ENCODE measurements around the gene ARHGEF2.

ARHGEF2 gene

DNA sequence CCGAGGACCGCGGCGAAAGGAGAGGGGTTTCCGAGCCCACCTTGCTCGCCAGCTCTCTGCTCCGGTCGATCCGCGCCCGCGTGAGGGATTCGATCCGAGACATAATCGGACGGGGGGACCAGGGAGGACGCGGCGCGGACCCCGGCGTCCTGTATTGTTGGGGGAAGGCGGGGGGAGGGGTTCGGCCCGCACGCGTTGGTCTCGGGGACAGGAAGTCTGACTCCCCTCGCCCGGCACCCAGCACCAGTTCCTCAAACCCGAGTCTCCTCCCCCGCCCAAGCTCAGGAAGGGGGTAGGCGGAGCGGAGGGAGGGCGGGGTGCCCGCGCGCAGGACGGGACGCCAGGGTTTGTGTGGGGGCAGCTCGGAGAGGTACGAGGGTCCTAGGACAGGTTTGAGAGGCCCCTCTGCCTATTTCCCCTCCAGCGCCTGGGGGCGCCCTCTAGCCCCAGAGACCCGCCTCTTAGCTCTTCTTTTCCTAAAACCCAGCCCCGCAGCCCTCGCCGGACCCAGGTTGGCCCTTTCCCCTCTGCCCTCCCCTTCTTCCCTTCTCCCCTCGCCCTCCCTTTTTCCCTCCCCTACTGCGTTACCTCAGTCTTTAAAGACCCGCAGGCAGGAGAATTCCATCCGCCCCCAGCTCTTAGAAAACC lies at the start of gene ARHGEF2:
ARHGEF2 (minus strand) TSS at position 223 of the 648 bp plus-strand sequence; CDS start at position 103, 120 bp downstream.
- Histone ChIP-seq H3K27me3 (ENCODE audit: control insufficient read depth in 1 of 2, insufficient read depth in 2 of 2, low read length in 2 of 2) (no peaks in the 10 kb centered on the region), H3K27ac (ENCODE audit: low read depth, low read length) (peak within 1 kb of the TSS; percentile 96), H3K4me1 (ENCODE audit: insufficient read depth, low read length) (peaks cover 82% of the 10 kb centered on the region), H3K36me3 (ENCODE audit: insufficient read depth, low read length) (no peaks in the 10 kb centered on the region), H3K4me3 (ENCODE audit: low read depth in 1 of 2, low read length in 2 of 2) (peak within 1 kb of the TSS; percentile 84 to 98), H3K9ac (ENCODE audit: low read length) (peak within 1 kb of the TSS; percentile 93), H3K9me3 (ENCODE audit: low read length) (no peaks in the 10 kb centered on the region)

DNA sequence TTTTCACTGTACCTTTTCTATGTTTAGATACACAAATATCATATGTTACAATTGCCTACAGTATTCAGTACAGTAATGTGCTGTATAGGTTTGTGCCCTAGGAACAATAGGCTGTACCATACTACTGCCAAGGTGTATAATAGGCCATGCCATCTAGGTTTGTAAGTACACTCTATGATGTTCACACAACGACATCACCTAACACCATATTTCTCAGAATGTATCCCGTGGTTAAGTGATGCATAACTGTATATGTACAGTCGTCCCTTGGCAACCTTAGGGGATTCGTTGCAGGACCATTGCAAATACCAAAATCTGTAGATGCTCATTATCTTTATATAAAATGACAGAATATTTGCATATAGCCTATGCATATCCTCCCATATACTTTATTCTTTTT lies 48.2 kb upstream of the ARHGEF2 start:
- Histone ChIP-seq H3K4me1 (ENCODE audit: insufficient read depth, low read length) (no peaks in the 10 kb centered on the region), H3K9ac (ENCODE audit: low read length) (no peak overlapping the region)

GRCh38 chr1:156025876-156026275 lies 47.5 kb upstream of the ARHGEF2 start:
- H3K4me1 ChIP-seq (ENCODE audit: insufficient read depth, low read length), result no peaks in the 10 kb centered on the region
- no peaks in the 10 kb centered on the region for H3K9me3 ChIP-seq (ENCODE audit: low read length)
- H3K27ac ChIP-seq (ENCODE audit: low read depth, low read length), result no peak overlapping the region
- H3K36me3 ChIP-seq (ENCODE audit: insufficient read depth, low read length), result no peaks in the 10 kb centered on the region
- no peak overlapping the region for H3K9ac ChIP-seq (ENCODE audit: low read length)
- no peaks in the 10 kb centered on the region for H3K27me3 ChIP-seq (ENCODE audit: control insufficient read depth in 1 of 2, insufficient read depth in 2 of 2, low read length in 2 of 2)
- no peak overlapping the region for H3K4me3 ChIP-seq (ENCODE audit: low read depth in 1 of 2, low read length in 2 of 2)

More for the DNA sequence above, 48.2 kb upstream of the ARHGEF2 start:
- no peaks in the 10 kb centered on the region for H3K36me3 ChIP-seq (ENCODE audit: insufficient read depth, low read length)
- H3K9me3 ChIP-seq (ENCODE audit: low read length), result no peaks in the 10 kb centered on the region
- H3K4me3 ChIP-seq (ENCODE audit: low read depth in 1 of 2, low read length in 2 of 2), result no peak overlapping the region
- H3K27ac ChIP-seq (ENCODE audit: low read depth, low read length), result no peak overlapping the region
- no peaks in the 10 kb centered on the region for H3K27me3 ChIP-seq (ENCODE audit: control insufficient read depth in 1 of 2, insufficient read depth in 2 of 2, low read length in 2 of 2)

DNA sequence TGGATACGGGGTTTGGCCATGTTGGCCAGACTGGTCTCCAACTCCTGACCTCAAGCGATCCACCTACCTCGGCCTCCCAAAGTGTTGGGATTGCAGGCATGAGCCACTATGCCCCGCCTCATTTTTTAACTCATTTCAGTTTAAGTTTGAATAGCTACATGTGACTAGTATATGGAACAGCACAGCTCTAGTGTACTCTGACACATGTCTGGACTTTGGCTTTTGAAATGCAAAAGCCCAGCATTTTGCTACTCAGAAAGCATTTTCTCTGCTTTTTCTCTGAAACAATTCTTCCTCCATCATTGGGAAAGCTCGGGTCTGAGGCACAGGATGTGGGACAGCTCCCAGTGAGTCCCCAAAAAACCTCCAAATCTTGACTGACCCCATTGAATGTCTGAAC lies 46.5 kb upstream of the ARHGEF2 start:
- no peaks in the 10 kb centered on the region for H3K27me3 ChIP-seq (ENCODE audit: control insufficient read depth in 1 of 2, insufficient read depth in 2 of 2, low read length in 2 of 2)
- H3K27ac ChIP-seq (ENCODE audit: low read depth, low read length), result no peak overlapping the region
- no peaks in the 10 kb centered on the region for H3K9me3 ChIP-seq (ENCODE audit: low read length)
- no peaks in the 10 kb centered on the region for H3K36me3 ChIP-seq (ENCODE audit: insufficient read depth, low read length)
- H3K4me1 ChIP-seq (ENCODE audit: insufficient read depth, low read length), result peaks cover 4% of the 10 kb centered on the region
- no peak overlapping the region for H3K4me3 ChIP-seq (ENCODE audit: low read depth in 1 of 2, low read length in 2 of 2)
- no peak overlapping the region for H3K9ac ChIP-seq (ENCODE audit: low read length)

DNA sequence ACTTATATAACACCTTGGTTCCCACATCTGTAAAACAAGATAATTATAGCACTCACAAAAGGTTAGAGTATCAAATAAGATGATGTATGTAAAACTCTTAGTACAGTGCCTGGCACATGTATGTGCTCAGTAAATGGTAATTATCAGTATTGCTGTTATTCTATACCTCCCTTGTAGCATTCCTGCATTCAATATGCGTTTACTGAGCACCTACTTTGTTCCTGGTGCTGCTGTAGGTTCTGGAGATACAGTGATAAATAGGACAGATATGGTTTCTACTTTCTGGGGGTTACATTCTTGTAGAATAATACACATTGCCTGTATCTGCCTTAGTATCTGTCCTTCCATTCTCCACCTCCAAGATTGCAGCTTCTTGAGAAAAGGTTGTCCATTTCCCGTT lies 43.6 kb upstream of the ARHGEF2 start:
- Histone ChIP-seq H3K9ac (ENCODE audit: low read length) (no peak overlapping the region), H3K4me3 (ENCODE audit: low read depth in 1 of 2, low read length in 2 of 2) (no peak overlapping the region), H3K27me3 (ENCODE audit: control insufficient read depth in 1 of 2, insufficient read depth in 2 of 2, low read length in 2 of 2) (no peaks in the 10 kb centered on the region), H3K27ac (ENCODE audit: low read depth, low read length) (no peak overlapping the region), H3K4me1 (ENCODE audit: insufficient read depth, low read length) (peaks cover 10% of the 10 kb centered on the region), H3K9me3 (ENCODE audit: low read length) (no peaks in the 10 kb centered on the region), H3K36me3 (ENCODE audit: insufficient read depth, low read length) (peaks cover 5% of the 10 kb centered on the region)

DNA sequence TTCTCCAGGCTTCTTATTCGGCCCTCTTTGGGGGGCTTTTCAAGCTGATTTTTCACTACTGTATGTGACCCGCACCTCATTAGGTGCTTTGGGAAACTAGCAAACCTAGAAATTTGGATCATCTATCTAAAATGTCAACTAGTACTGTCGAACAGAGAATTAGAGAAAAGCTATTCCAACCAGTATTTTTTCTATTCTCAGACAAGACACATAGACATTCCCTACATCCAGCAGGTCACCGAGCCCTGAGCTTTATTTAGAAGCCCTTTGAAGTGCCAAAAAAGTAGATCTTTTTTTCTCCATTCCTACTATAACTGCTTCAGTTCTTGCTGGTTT lies 42.7 kb upstream of the ARHGEF2 start:
- Histone ChIP-seq H3K27ac (ENCODE audit: low read depth, low read length) (peak overlapping the region; percentile 80), H3K4me3 (ENCODE audit: low read depth in 1 of 2, low read length in 2 of 2) (peak overlapping the region; percentile 73 to 74), H3K36me3 (ENCODE audit: insufficient read depth, low read length) (peaks cover 8% of the 10 kb centered on the region), H3K9ac (ENCODE audit: low read length) (no peak overlapping the region), H3K9me3 (ENCODE audit: low read length) (no peaks in the 10 kb centered on the region), H3K4me1 (ENCODE audit: insufficient read depth, low read length) (peaks cover 10% of the 10 kb centered on the region), H3K27me3 (ENCODE audit: control insufficient read depth in 1 of 2, insufficient read depth in 2 of 2, low read length in 2 of 2) (no peaks in the 10 kb centered on the region)

DNA sequence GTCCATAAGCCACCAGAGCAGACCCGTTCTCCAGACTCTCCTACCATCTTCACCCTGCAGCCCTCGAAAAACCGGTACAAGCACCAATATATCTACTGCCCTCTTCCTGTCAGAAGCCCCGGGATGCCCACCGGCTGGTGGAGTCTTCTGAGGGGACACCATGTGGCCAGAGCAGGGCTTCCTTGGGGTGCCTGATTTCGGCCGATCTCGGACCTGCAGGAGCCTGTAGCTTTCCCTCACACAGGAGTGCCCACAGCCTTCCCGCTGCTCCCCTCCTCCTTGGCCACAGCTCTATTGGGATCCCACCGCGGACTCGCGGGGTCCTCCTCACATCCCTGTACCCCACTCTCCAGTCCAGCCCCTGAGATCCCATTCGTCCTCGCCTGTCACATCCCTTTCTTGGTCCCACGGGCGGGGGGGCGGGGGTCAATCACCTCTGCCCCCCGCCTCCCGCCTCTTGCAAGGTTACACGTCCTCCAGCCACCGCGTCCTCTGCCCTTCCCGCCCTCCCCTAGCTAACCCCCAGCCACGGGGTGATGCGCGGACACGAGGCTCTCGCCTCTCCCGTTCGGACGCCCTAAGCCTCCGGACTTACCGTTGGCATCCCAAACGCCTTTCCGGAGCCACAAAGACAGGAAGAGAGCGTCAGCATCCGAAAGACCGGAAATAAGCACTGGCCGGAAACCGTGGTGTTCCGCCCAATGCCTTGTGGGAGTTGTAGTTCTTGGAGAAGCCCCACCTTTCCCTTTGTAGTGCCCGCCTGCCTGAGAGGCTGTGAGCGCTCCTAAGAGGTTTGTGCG lies 42.1 kb upstream of the ARHGEF2 start, which contains the start of gene SSR2:
SSR2 (minus strand) TSS at position 659 of the 800 bp plus-strand sequence. CDS start 784 bp downstream, outside the sequence.
- peak within 1 kb of the TSS; percentile 80 for H3K27ac ChIP-seq (ENCODE audit: low read depth, low read length)
- peak within 1 kb of the TSS; percentile 38 for H3K9ac ChIP-seq (ENCODE audit: low read length)
- peaks cover 8% of the 10 kb centered on the region for H3K36me3 ChIP-seq (ENCODE audit: insufficient read depth, low read length)
- peaks cover 10% of the 10 kb centered on the region for H3K4me1 ChIP-seq (ENCODE audit: insufficient read depth, low read length)
- H3K9me3 ChIP-seq (ENCODE audit: low read length), result no peaks in the 10 kb centered on the region
- peak within 1 kb of the TSS; percentile 73 to 74 for H3K4me3 ChIP-seq (ENCODE audit: low read depth in 1 of 2, low read length in 2 of 2)
- H3K27me3 ChIP-seq (ENCODE audit: control insufficient read depth in 1 of 2, insufficient read depth in 2 of 2, low read length in 2 of 2), result no peaks in the 10 kb centered on the region

DNA sequence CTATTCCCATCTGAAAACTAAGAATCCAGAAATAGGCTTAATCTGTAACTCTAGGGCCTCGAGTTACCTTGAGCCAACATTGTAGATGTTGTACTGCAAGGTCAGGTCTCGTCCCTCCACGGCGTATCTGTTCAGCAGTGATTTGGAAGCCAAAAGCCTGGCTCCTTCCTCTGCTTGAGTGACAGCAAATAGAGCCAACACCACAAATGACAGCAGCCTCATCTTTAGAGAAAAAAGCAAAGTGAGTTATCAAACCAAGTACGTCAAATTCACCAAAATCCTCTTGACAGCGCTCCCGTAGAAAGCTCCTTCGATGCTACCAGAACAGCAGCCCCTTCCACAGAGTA lies 41.6 kb upstream of the ARHGEF2 start:
- Histone ChIP-seq H3K4me1 (ENCODE audit: insufficient read depth, low read length) (peaks cover 10% of the 10 kb centered on the region), H3K9me3 (ENCODE audit: low read length) (no peaks in the 10 kb centered on the region), H3K9ac (ENCODE audit: low read length) (peak overlapping the region; percentile 38), H3K27me3 (ENCODE audit: control insufficient read depth in 1 of 2, insufficient read depth in 2 of 2, low read length in 2 of 2) (no peaks in the 10 kb centered on the region), H3K36me3 (ENCODE audit: insufficient read depth, low read length) (peaks cover 9% of the 10 kb centered on the region), H3K4me3 (ENCODE audit: low read depth in 1 of 2, low read length in 2 of 2) (peak overlapping the region; percentile 73 to 74), H3K27ac (ENCODE audit: low read depth, low read length) (peak overlapping the region; percentile 80)

DNA sequence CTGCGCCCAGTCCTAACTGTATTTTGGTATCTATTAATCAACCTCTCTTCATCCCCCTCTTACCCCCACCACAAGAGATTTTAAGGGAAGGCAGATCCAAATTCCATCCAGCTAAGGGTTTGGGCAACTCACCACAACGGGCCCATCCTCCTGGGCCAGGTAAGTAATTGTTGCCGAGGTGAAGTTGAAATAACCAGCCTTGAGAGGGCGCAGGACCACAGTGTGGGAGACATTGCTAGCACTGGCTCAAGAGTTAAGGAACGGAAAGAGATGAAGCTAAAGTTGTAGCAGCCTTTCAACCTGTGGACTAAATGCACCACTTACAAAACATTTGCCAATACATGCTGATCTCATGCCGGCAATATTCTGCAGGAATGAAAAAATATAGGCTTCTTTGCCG lies 36.5 kb upstream of the ARHGEF2 start:
- H3K27me3 ChIP-seq (ENCODE audit: control insufficient read depth in 1 of 2, insufficient read depth in 2 of 2, low read length in 2 of 2), result no peaks in the 10 kb centered on the region
- H3K27ac ChIP-seq (ENCODE audit: low read depth, low read length), result no peak overlapping the region
- H3K36me3 ChIP-seq (ENCODE audit: insufficient read depth, low read length), result peaks cover 55% of the 10 kb centered on the region
- no peak overlapping the region for H3K4me3 ChIP-seq (ENCODE audit: low read depth in 1 of 2, low read length in 2 of 2)
- no peaks in the 10 kb centered on the region for H3K9me3 ChIP-seq (ENCODE audit: low read length)
- no peak overlapping the region for H3K9ac ChIP-seq (ENCODE audit: low read length)
- H3K4me1 ChIP-seq (ENCODE audit: insufficient read depth, low read length), result peaks cover 7% of the 10 kb centered on the region

- Histone ChIP-seq H3K9ac (ENCODE audit: low read length) (no peak overlapping the region), H3K27ac (ENCODE audit: low read depth, low read length) (no peak overlapping the region), H3K36me3 (ENCODE audit: insufficient read depth, low read length) (peaks cover 67% of the 10 kb centered on the region)
These were observed 33.9 kb upstream of the ARHGEF2 start for GRCh38 chr1:156012051-156012817.

DNA sequence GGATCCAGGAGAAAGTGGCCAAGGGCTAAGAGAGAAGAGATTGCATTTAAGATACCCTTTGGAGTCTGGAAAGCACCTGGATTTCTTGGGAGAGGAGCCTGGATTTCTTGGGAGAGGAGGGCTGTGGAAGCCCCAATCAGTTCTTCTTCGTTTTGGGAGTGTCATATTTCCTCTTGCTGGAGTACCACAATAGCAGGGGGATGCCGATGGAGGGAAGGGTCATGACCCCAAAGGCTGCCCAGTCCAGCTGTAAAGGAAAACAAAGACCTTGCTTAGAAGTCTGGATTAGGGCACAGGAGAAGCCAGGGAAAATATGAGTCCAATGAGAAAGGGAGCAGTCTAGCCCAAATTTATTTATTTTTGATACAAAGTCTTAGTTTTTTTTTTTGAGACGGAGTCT lies 31.1 kb upstream of the ARHGEF2 start:
- H3K27me3 ChIP-seq (ENCODE audit: control insufficient read depth in 1 of 2, insufficient read depth in 2 of 2, low read length in 2 of 2), result no peaks in the 10 kb centered on the region
- H3K4me1 ChIP-seq (ENCODE audit: insufficient read depth, low read length), result no peaks in the 10 kb centered on the region
- H3K36me3 ChIP-seq (ENCODE audit: insufficient read depth, low read length), result peaks cover 58% of the 10 kb centered on the region
- no peak overlapping the region for H3K27ac ChIP-seq (ENCODE audit: low read depth, low read length)
- H3K9ac ChIP-seq (ENCODE audit: low read length), result no peak overlapping the region
- H3K4me3 ChIP-seq (ENCODE audit: low read depth in 1 of 2, low read length in 2 of 2), result no peak overlapping the region
- H3K9me3 ChIP-seq (ENCODE audit: low read length), result no peaks in the 10 kb centered on the region

More at GRCh38 chr1:156012051-156012817, 33.9 kb upstream of the ARHGEF2 start:
- H3K27me3 ChIP-seq (ENCODE audit: control insufficient read depth in 1 of 2, insufficient read depth in 2 of 2, low read length in 2 of 2), result no peaks in the 10 kb centered on the region
- H3K4me3 ChIP-seq (ENCODE audit: low read depth in 1 of 2, low read length in 2 of 2), result no peak overlapping the region
- H3K9me3 ChIP-seq (ENCODE audit: low read length), result no peaks in the 10 kb centered on the region
- H3K4me1 ChIP-seq (ENCODE audit: insufficient read depth, low read length), result no peaks in the 10 kb centered on the region

Data from muscle layer of colon (tissue), 2 donors.